Measurements from ENCODE around the gene GNL2.
"Not testable (repeated sequence)": the region's sequence is repeated elsewhere in the genome, so short reads cannot be mapped to it uniquely, and the experiment has no call there.

The GNL2 gene

GRCh38 chr1:37584544-37584943 lies 11.2 kb downstream of the GNL2 start:
- H3K4me1 ChIP-seq (ENCODE audit: control insufficient read depth in 2 of 2, insufficient read depth in 1 of 2, low read depth in 1 of 2, low read length in 2 of 2); H2BK5ac ChIP-seq (ENCODE audit: low read length); H2AK5ac ChIP-seq (ENCODE audit: low read depth, low read length); H2AFZ ChIP-seq (ENCODE audit: low read length); H3K79me1 ChIP-seq (ENCODE audit: low read depth, low read length); H3K9ac ChIP-seq (ENCODE audit: low read depth, low read length, poor library complexity); H3K27me3 ChIP-seq (ENCODE audit: control insufficient read depth in 3 of 3, insufficient read depth in 3 of 3, low read depth in 1 of 3, low read length in 3 of 3); H4K91ac ChIP-seq (ENCODE audit: low read depth, low read length, poor library complexity); H3K4me2 ChIP-seq (ENCODE audit: insufficient read depth, low read length, poor library complexity, severe bottlenecking); H3K18ac ChIP-seq (ENCODE audit: low read length); H3K14ac ChIP-seq (ENCODE audit: low read length); H4K8ac ChIP-seq (ENCODE audit: low read depth, low read length); H2BK120ac ChIP-seq (ENCODE audit: low read depth, low read length); H3K23ac ChIP-seq (ENCODE audit: low read depth, low read length, poor library complexity); H3K9me3 ChIP-seq (replicated peaks in 1 of 2; ENCODE audit: control insufficient read depth in 2 of 2, insufficient read depth in 1 of 2, low read depth in 1 of 2, low read length in 2 of 2); H2BK12ac ChIP-seq (ENCODE audit: low read length); DNase-seq (ENCODE audit: low spot score); H3K27ac ChIP-seq (replicated peaks; ENCODE audit: low read length); H2BK15ac ChIP-seq (ENCODE audit: low read length); H3K4ac ChIP-seq (ENCODE audit: low read length); H3K4me3 ChIP-seq (ENCODE audit: low read length in 2 of 2): not testable (repeated sequence)
- no CpG with 5 or more reads among the region's 4 CpGs for WGBS, 2 donors (ENCODE audit: extremely low coverage in 2 of 2, insufficient read length in 2 of 2, insufficient replicate concordance in 1 of 2)
- peaks cover 20 to 95% of the 10 kb centered on the region in 2 donors for H3K36me3 ChIP-seq (replicated peaks in 1 of 2; ENCODE audit: control insufficient read depth in 2 of 2, insufficient read depth in 2 of 2, low read length in 2 of 2)

- Histone ChIP-seq H3K18ac (ENCODE audit: low read length) (no peak overlapping the region), H3K4me3 (ENCODE audit: low read length in 2 of 2) (no peak overlapping the region), H3K36me3 (replicated peaks in 1 of 2; ENCODE audit: control insufficient read depth in 2 of 2, insufficient read depth in 2 of 2, low read length in 2 of 2) (peaks cover 43 to 95% of the 10 kb centered on the region in 2 donors), H3K9ac (ENCODE audit: low read depth, low read length, poor library complexity) (no peak overlapping the region), H2AFZ (ENCODE audit: low read length) (no peak overlapping the region), H2AK5ac (ENCODE audit: low read depth, low read length) (no peak overlapping the region), H3K27ac (replicated peaks; ENCODE audit: low read length) (no peak overlapping the region), H3K4me1 (ENCODE audit: control insufficient read depth in 2 of 2, insufficient read depth in 1 of 2, low read depth in 1 of 2, low read length in 2 of 2) (no peaks in the 10 kb centered on the region), H3K27me3 (ENCODE audit: control insufficient read depth in 3 of 3, insufficient read depth in 3 of 3, low read depth in 1 of 3, low read length in 3 of 3) (no peaks in the 10 kb centered on the region), H2BK120ac (ENCODE audit: low read depth, low read length) (no peak overlapping the region), H4K91ac (ENCODE audit: low read depth, low read length, poor library complexity) (no peak overlapping the region), H3K4me2 (ENCODE audit: insufficient read depth, low read length, poor library complexity, severe bottlenecking) (no peak overlapping the region), H3K14ac (ENCODE audit: low read length) (no peak overlapping the region), H2BK5ac (ENCODE audit: low read length) (no peak overlapping the region), H3K79me1 (ENCODE audit: low read depth, low read length) (no peaks in the 10 kb centered on the region), H3K9me3 (replicated peaks in 1 of 2; ENCODE audit: control insufficient read depth in 2 of 2, insufficient read depth in 1 of 2, low read depth in 1 of 2, low read length in 2 of 2) (no peaks in the 10 kb centered on the region), H3K4ac (ENCODE audit: low read length) (no peak overlapping the region), H4K8ac (ENCODE audit: low read depth, low read length) (no peak overlapping the region), H3K23ac (ENCODE audit: low read depth, low read length, poor library complexity) (no peak overlapping the region), H2BK15ac (ENCODE audit: low read length) (no peak overlapping the region), H2BK12ac (ENCODE audit: low read length) (no peak overlapping the region)
- DNase-seq (ENCODE audit: low spot score): no peak
- no CpG with 5 or more reads among the region's 5 CpGs for WGBS, 2 donors (ENCODE audit: extremely low coverage in 2 of 2, insufficient read length in 2 of 2, insufficient replicate concordance in 1 of 2)
Observed at GRCh38 chr1:37575692-37576091, 20.0 kb downstream of the GNL2 start.

- H2BK5ac ChIP-seq (ENCODE audit: low read length): no peak overlapping the region
- no peak overlapping the region for H3K18ac ChIP-seq (ENCODE audit: low read length)
- H4K8ac ChIP-seq (ENCODE audit: low read depth, low read length): no peak overlapping the region
- no peaks in the 10 kb centered on the region for H3K27me3 ChIP-seq (ENCODE audit: control insufficient read depth in 3 of 3, insufficient read depth in 3 of 3, low read depth in 1 of 3, low read length in 3 of 3)
- no peak overlapping the region for H3K4me3 ChIP-seq (ENCODE audit: low read length in 2 of 2)
- no peak overlapping the region for H3K4ac ChIP-seq (ENCODE audit: low read length)
- no peak overlapping the region for H3K27ac ChIP-seq (replicated peaks; ENCODE audit: low read length)
- H3K9ac ChIP-seq (ENCODE audit: low read depth, low read length, poor library complexity): no peak overlapping the region
- DNase-seq (ENCODE audit: low spot score): no peak
- no peak overlapping the region for H2AFZ ChIP-seq (ENCODE audit: low read length)
- no peak overlapping the region for H2BK15ac ChIP-seq (ENCODE audit: low read length)
- H4K91ac ChIP-seq (ENCODE audit: low read depth, low read length, poor library complexity): no peak overlapping the region
- H2BK120ac ChIP-seq (ENCODE audit: low read depth, low read length): no peak overlapping the region
- no peaks in the 10 kb centered on the region for H3K79me1 ChIP-seq (ENCODE audit: low read depth, low read length)
- no peak overlapping the region for H3K14ac ChIP-seq (ENCODE audit: low read length)
- H3K23ac ChIP-seq (ENCODE audit: low read depth, low read length, poor library complexity): no peak overlapping the region
- H3K9me3 ChIP-seq (replicated peaks in 1 of 2; ENCODE audit: control insufficient read depth in 2 of 2, insufficient read depth in 1 of 2, low read depth in 1 of 2, low read length in 2 of 2): no peaks in the 10 kb centered on the region
- no peaks in the 10 kb centered on the region for H3K4me1 ChIP-seq (ENCODE audit: control insufficient read depth in 2 of 2, insufficient read depth in 1 of 2, low read depth in 1 of 2, low read length in 2 of 2)
- no peak overlapping the region for H2AK5ac ChIP-seq (ENCODE audit: low read depth, low read length)
- WGBS, 2 donors (ENCODE audit: extremely low coverage in 2 of 2, insufficient read length in 2 of 2, insufficient replicate concordance in 1 of 2): no CpG with 5 or more reads among the region's 7 CpGs
- peaks cover 43 to 93% of the 10 kb centered on the region in 2 donors for H3K36me3 ChIP-seq (replicated peaks in 1 of 2; ENCODE audit: control insufficient read depth in 2 of 2, insufficient read depth in 2 of 2, low read length in 2 of 2)
- no peak overlapping the region for H2BK12ac ChIP-seq (ENCODE audit: low read length)
- H3K4me2 ChIP-seq (ENCODE audit: insufficient read depth, low read length, poor library complexity, severe bottlenecking): no peak overlapping the region
Observed at GRCh38 chr1:37574834-37575480, 20.8 kb downstream of the GNL2 start.

- Histone ChIP-seq H4K8ac (ENCODE audit: low read depth, low read length) (no peak overlapping the region), H3K27me3 (ENCODE audit: control insufficient read depth in 3 of 3, insufficient read depth in 3 of 3, low read depth in 1 of 3, low read length in 3 of 3) (no peaks in the 10 kb centered on the region), H3K9me3 (replicated peaks in 1 of 2; ENCODE audit: control insufficient read depth in 2 of 2, insufficient read depth in 1 of 2, low read depth in 1 of 2, low read length in 2 of 2) (no peaks in the 10 kb centered on the region), H2BK120ac (ENCODE audit: low read depth, low read length) (no peak overlapping the region), H2BK5ac (ENCODE audit: low read length) (no peak overlapping the region), H3K18ac (ENCODE audit: low read length) (no peak overlapping the region), H2BK15ac (ENCODE audit: low read length) (no peak overlapping the region), H3K4me2 (ENCODE audit: insufficient read depth, low read length, poor library complexity, severe bottlenecking) (no peak overlapping the region), H3K9ac (ENCODE audit: low read depth, low read length, poor library complexity) (no peak overlapping the region), H2BK12ac (ENCODE audit: low read length) (no peak overlapping the region), H3K4ac (ENCODE audit: low read length) (no peak overlapping the region), H2AK5ac (ENCODE audit: low read depth, low read length) (no peak overlapping the region), H3K4me3 (ENCODE audit: low read length in 2 of 2) (no peak overlapping the region), H3K79me1 (ENCODE audit: low read depth, low read length) (no peaks in the 10 kb centered on the region), H3K23ac (ENCODE audit: low read depth, low read length, poor library complexity) (no peak overlapping the region), H3K36me3 (replicated peaks in 1 of 2; ENCODE audit: control insufficient read depth in 2 of 2, insufficient read depth in 2 of 2, low read length in 2 of 2) (peaks cover 62 to 98% of the 10 kb centered on the region in 2 donors), H2AFZ (ENCODE audit: low read length) (no peak overlapping the region), H3K27ac (replicated peaks; ENCODE audit: low read length) (no peak overlapping the region), H3K14ac (ENCODE audit: low read length) (no peak overlapping the region), H3K4me1 (ENCODE audit: control insufficient read depth in 2 of 2, insufficient read depth in 1 of 2, low read depth in 1 of 2, low read length in 2 of 2) (no peaks in the 10 kb centered on the region), H4K91ac (ENCODE audit: low read depth, low read length, poor library complexity) (no peak overlapping the region)
- DNase-seq (ENCODE audit: low spot score): no peak
- no CpG with 5 or more reads among the region's 3 CpGs for WGBS, 2 donors (ENCODE audit: extremely low coverage in 2 of 2, insufficient read length in 2 of 2, insufficient replicate concordance in 1 of 2)
Observed at GRCh38 chr1:37570528-37571334, 25.0 kb downstream of the GNL2 start.
